NB4 (cell line): Measurements from ENCODE around the gene NPY2R.

ENCODE experiments used
- DNase-seq: peaks from one replicate; pipeline ENCODE4 v3.0.0; 2010; ENCODE audit warnings: low read depth
- H3K4me3 ChIP-seq: one replicate; pipeline ENCODE4 v1.5.1; 2011; ENCODE audit warnings: mild to moderate bottlenecking, low read depth, low read length, moderate library complexity
- MYC ChIP-seq: IDR thresholded peaks from 2 replicates; pipeline ENCODE4 v1.6.1; 2011; ENCODE audit warnings: low read depth, low read length
- POLR2A ChIP-seq: IDR thresholded peaks from 2 replicates; pipeline ENCODE4 v1.6.1; 2011; ENCODE audit warnings: mild to moderate bottlenecking; ENCODE audit not compliant: insufficient read length; ENCODE audit errors: extremely low read depth
- TF ChIP-seq, protein P1 (sequence below): IDR thresholded peaks from 2 replicates; pipeline ENCODE4 v1.6.1; 2011; ENCODE audit warnings: low read depth, low read length
- TF ChIP-seq, protein P2 (sequence below): IDR thresholded peaks from one replicate; pipeline ENCODE4 v1.5.1; 2012; ENCODE audit warnings: low read depth, low read length

Gene NPY2R

DNA sequence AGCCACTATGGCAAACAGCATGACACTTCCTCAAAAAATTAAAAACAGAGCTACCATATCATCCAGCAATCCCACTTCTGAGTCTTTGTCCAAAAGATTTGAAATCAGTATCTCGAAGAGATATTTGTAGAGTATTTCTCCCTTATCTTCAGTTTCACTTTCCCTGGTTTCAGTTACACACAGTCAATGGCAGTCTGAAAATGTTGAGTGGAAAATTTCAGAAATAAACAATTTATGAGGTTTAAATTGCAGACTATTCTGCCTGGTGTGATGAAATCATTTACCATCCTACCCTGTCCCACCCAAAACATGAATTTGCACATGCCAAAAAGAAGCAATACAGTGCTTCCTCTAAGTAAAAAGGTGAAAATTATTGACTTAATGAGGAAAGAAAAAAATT lies 43.9 kb downstream of the NPY2R start:
- no peak overlapping the region for H3K4me3 ChIP-seq
- TF ChIP-seq, protein P1, sequence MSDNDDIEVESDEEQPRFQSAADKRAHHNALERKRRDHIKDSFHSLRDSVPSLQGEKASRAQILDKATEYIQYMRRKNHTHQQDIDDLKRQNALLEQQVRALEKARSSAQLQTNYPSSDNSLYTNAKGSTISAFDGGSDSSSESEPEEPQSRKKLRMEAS = no peak
- TF ChIP-seq POLR2A (no peak), MYC (no peak)
- TF ChIP-seq, protein P2, sequence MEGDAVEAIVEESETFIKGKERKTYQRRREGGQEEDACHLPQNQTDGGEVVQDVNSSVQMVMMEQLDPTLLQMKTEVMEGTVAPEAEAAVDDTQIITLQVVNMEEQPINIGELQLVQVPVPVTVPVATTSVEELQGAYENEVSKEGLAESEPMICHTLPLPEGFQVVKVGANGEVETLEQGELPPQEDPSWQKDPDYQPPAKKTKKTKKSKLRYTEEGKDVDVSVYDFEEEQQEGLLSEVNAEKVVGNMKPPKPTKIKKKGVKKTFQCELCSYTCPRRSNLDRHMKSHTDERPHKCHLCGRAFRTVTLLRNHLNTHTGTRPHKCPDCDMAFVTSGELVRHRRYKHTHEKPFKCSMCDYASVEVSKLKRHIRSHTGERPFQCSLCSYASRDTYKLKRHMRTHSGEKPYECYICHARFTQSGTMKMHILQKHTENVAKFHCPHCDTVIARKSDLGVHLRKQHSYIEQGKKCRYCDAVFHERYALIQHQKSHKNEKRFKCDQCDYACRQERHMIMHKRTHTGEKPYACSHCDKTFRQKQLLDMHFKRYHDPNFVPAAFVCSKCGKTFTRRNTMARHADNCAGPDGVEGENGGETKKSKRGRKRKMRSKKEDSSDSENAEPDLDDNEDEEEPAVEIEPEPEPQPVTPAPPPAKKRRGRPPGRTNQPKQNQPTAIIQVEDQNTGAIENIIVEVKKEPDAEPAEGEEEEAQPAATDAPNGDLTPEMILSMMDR = no peak
- no peak for DNase-seq

DNA sequence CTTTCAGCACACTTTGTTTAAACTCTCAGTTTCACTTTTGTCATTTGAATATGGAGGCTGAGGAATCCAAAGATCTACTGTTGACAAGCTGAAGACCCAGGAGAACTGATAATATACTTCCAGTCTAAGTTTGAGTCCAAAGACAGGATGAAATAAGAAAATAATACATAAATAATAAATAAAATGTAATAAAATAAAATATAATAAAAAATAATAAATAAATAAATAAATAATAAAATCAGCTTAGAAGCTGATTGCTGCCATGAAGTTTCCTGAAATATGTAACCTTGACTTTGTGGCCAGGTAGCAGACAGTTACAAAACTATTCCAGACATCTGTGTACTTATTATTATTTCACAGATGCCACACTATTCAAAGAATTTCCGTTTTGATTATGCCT lies 55.0 kb downstream of the NPY2R start:
- no peak for DNase-seq
- no peak overlapping the region for H3K4me3 ChIP-seq
- TF ChIP-seq POLR2A = no peak
- TF ChIP-seq, protein P1 = no peak
- no peak for TF ChIP-seq MYC
- TF ChIP-seq, protein P2 = no peak

DNA sequence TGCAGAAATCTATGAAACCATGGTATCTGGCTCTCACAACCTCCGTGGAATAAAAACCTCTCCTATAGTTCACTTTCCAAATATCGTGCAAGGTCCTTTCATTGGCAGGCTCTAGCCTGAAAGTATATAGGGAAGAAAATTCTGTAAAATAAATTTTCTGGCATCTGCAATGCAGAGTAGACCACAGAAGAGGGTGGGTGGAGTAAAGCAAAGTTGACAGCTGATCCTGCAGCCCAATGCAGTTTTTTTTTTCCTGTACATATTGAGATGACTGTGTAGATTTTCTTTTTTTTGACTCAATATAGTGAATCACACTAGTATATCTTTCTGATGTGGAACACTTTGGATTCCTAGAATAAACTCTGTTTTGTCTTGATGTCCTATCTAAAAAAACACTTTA lies 56.7 kb downstream of the NPY2R start:
- no peak overlapping the region for H3K4me3 ChIP-seq
- TF ChIP-seq, protein P1 = no peak
- TF ChIP-seq POLR2A (no peak), MYC (no peak)
- TF ChIP-seq, protein P2 = no peak
- no peak for DNase-seq
